Large intestine (tissue), 3 donors: ENCODE results near the gene TRIM47. TPM values are rescaled to one million over a fixed set of nuclear protein-coding genes. Genes with fewer than 3 reads are reported as not detected.

Source experiments
- DNase-seq, 2 donors: peaks; one replicate each; pipeline versions ENCODE4 v3.0.0 to v3.0.0-alpha.2; 2013
- H3K27ac ChIP-seq: one replicate; pipeline ENCODE4 v1.5.1; 2013; ENCODE audit warnings: low read length
- H3K27me3 ChIP-seq: 2 replicates; pipeline ENCODE4 v1.6.1; 2013; ENCODE audit warnings: low read length; ENCODE audit not compliant: control insufficient read depth, insufficient read depth
- H3K36me3 ChIP-seq: 2 replicates; pipeline ENCODE4 v1.6.1; 2013; ENCODE audit warnings: low read length; ENCODE audit not compliant: control insufficient read depth, insufficient read depth
- H3K4me1 ChIP-seq: one replicate; pipeline ENCODE4 v1.6.1; 2013; ENCODE audit warnings: low read length; ENCODE audit not compliant: control insufficient read depth, insufficient read depth
- H3K4me3 ChIP-seq: one replicate; pipeline ENCODE4 v1.5.1; 2013; ENCODE audit warnings: low read length
- H3K9me3 ChIP-seq: one replicate; pipeline ENCODE4 v1.6.1; 2013; ENCODE audit warnings: mild to moderate bottlenecking, low read depth, low read length, moderate library complexity; ENCODE audit not compliant: control insufficient read depth
- WGBS: methylation state at CpG from one replicate; pipeline ENCODE4 v1.1.5; 2013; ENCODE audit warnings: low lambda C conversion rate; ENCODE audit not compliant: insufficient coverage; 5-methylcytosine and 5-hydroxymethylcytosine counted together
- polyA plus RNA-seq: library from polyadenylated mRNA; unstranded; fragments of 120-200 nt; gene quantifications from one replicate; pipeline ENCODE4 v1.2.1, GENCODE V29; 2013

TRIM47 gene
- polyA plus RNA-seq, 1 donor: 9.8 TPM

DNA sequence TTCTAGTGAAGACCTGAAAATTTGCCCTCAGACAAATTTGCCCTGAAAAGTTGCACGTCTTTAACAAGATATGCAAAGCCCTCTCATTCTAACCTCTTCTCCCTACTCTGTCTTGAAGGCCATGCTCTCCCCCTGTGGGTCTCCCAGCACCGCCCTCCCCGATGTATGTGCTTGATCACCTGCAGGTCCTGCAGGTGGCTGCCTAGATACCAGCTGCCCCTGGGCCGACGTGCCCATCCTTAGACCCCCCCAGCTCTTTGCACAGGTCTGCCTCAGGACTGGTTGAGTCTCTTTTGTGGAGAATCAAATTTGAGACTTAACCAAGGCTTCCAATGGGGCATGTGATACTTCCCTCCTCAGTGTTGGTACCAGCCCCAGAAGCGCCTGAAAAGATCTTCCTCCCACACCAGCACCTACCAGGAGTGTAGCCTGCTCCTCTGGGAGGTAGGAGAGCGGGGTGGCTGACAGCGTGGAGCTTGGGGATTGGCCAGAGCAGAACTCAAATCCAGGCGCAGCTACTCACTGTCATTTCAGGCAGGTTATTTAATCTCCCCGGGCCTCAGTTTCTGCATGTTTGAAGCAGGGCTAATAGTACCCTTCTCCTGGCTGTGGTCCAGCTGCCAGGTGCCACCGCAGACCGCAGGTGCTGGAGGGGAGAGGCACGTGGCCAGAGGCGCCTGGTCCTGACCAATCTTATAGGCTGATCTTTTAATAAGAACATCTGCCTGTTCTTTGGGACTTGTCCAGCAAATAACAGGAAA lies 30.9 kb upstream of the TRIM47 start:
- Histone ChIP-seq H3K9me3 (peaks cover 5% of the 10 kb centered on the region), H3K4me3 (no peak overlapping the region), H3K36me3 (peaks cover 40% of the 10 kb centered on the region), H3K27me3 (no peaks in the 10 kb centered on the region), H3K4me1 (no peaks in the 10 kb centered on the region), H3K27ac (no peak overlapping the region)
- 83% methylated on average over 2 of the region's 14 CpGs for WGBS
- no peak for DNase-seq

DNA sequence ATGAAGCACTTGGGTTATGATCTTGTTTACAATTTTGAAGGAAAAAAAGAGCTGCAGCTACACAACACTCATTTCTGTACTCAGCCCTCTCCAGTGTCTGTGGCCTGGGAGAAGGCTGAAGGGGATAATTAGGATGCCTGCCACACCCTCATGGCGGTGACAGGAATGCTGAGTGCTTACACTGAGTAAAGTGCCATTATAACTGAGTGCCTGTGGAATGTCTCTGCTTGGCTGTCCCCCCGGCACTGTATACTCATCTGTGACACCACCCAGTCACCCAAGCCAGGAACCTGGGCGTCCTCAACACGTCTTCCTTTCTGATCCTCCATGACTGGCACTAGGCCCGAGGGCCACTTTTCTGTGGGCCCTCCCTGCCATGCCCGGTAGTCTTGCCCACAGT lies 29.8 kb upstream of the TRIM47 start:
- Histone ChIP-seq H3K9me3 (no peaks in the 10 kb centered on the region), H3K27ac (no peak overlapping the region), H3K27me3 (no peaks in the 10 kb centered on the region), H3K4me3 (no peak overlapping the region), H3K4me1 (no peaks in the 10 kb centered on the region), H3K36me3 (peaks cover 31% of the 10 kb centered on the region)
- 20% methylated on average over 1 of the region's 6 CpGs for WGBS
- no peak for DNase-seq

- Histone ChIP-seq H3K27me3 (no peaks in the 10 kb centered on the region), H3K9me3 (no peaks in the 10 kb centered on the region), H3K4me1 (no peaks in the 10 kb centered on the region), H3K4me3 (no peak overlapping the region), H3K36me3 (peaks cover 32% of the 10 kb centered on the region), H3K27ac (no peak overlapping the region)
- WGBS: no CpG with 5 or more reads among the region's 10 CpGs
- peak in 1 of 2 donors; percentile 39 for DNase-seq
These were observed 27.9 kb upstream of the TRIM47 start for GRCh38 chr17:75906143-75906884.

- Histone ChIP-seq H3K4me3 (peak within 1 kb of the TSS; percentile 96), H3K9me3 (no peaks in the 10 kb centered on the region), H3K4me1 (no peaks in the 10 kb centered on the region), H3K27ac (peak within 1 kb of the TSS; percentile 82), H3K36me3 (peaks cover 33% of the 10 kb centered on the region), H3K27me3 (no peaks in the 10 kb centered on the region)
- no CpG with 5 or more reads among the region's 69 CpGs for WGBS
- DNase-seq: peak; percentile 97 to 98
These were observed 26.6 kb upstream of the TRIM47 start, which contains the start of gene MRPL38 for GRCh38 chr17:75904749-75905521. Gene MRPL38 (minus strand): TSS chr17:75904884. CDS start chr17:75904875, 9 bp downstream.

GRCh38 chr17:75902406-75902805 lies 24.0 kb upstream of the TRIM47 start:
- DNase-seq: no peak
- Histone ChIP-seq H3K36me3 (peaks cover 46% of the 10 kb centered on the region), H3K27me3 (no peaks in the 10 kb centered on the region), H3K9me3 (no peaks in the 10 kb centered on the region), H3K4me3 (no peak overlapping the region), H3K27ac (no peak overlapping the region), H3K4me1 (no peaks in the 10 kb centered on the region)
- no CpG with 5 or more reads among the region's 6 CpGs for WGBS

GRCh38 chr17:75901727-75902126 lies 23.3 kb upstream of the TRIM47 start:
- Histone ChIP-seq H3K36me3 (peaks cover 46% of the 10 kb centered on the region), H3K27ac (no peak overlapping the region), H3K4me1 (peaks cover 5% of the 10 kb centered on the region), H3K4me3 (no peak overlapping the region), H3K9me3 (no peaks in the 10 kb centered on the region), H3K27me3 (no peaks in the 10 kb centered on the region)
- no peak for DNase-seq
- no CpG with 5 or more reads among the region's 18 CpGs for WGBS

DNA sequence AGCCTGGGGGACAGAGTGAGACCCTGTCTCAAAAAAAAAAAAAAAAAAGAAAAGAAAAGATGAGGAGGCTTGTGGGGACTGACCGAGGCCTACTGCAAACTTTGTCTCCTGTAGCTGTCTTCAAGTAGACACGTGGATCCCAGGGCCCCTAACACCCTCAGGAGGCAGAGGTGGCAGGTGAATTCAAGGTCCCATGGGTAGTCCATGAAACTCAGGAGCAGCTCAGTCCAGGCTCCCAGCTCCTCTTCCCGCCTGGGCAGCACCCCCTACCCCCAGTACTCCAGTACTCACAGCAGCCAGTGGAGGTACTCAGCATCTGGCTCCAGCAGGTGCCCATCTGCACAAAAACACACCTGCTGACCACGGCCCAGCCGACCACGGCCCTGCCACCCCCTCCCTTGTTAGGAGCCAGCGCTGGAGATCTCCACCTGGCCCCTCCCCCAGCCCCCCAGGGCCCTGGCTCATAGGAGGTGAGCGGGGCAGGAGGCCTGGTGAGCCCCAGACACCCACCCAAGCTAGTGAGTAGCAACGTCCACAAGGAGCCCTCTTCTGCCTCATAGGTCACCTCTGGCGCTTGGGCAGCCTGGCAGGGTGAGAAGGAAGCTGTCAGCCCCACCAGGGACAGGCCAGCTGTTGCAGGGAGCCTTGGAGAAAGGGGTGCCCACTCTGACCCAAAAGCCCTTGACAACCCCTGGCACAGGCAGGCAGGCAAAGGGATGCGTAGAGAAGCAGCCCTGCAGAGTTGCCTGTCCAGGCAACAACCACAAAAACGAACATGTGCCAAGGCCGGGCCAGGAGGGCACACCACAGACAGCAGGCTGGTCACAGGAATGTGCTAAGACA lies 22.5 kb upstream of the TRIM47 start:
- Histone ChIP-seq H3K4me3 (no peak overlapping the region), H3K4me1 (peaks cover 5% of the 10 kb centered on the region), H3K9me3 (no peaks in the 10 kb centered on the region), H3K27ac (no peak overlapping the region), H3K27me3 (no peaks in the 10 kb centered on the region), H3K36me3 (peaks cover 46% of the 10 kb centered on the region)
- no peak for DNase-seq
- WGBS: no CpG with 5 or more reads among the region's 13 CpGs

DNA sequence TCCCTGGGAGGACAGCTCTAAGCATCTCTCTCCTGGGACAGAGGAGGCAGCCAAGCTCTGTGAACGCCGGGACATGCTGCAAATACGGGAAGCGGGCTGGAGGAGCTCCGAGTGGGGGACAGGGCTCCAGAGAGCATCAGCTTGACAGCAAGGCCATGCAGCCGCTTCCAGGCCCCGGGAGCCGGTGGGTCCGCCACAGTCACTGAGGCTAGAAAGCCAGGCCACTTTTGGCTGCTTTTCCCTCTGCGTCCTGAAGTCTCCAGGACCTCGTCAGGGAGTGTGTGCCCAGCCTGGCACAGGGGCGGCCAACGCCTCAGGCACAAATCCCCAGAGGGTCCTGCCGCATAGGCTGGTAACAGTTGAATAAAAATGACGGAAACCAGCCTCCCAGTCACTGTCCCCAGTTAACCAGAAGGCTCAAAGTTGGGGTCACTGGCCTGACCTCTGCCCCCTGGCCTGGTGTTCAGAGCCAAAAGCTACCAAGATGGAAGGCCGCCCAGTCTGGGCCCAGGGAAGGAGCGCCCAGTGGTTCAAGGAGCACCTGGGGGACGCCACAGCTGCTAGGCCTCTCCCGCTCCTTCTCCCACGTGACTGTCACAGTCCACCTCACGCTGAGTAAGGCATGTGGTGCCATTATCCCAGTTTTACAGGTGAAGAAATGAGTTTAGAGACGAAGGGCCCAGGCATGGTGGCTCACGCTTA lies 21.5 kb upstream of the TRIM47 start:
- Histone ChIP-seq H3K4me1 (peaks cover 14% of the 10 kb centered on the region), H3K36me3 (peaks cover 46% of the 10 kb centered on the region), H3K4me3 (no peak overlapping the region), H3K27ac (no peak overlapping the region), H3K27me3 (no peaks in the 10 kb centered on the region), H3K9me3 (no peaks in the 10 kb centered on the region)
- DNase-seq: no peak
- no CpG with 5 or more reads among the region's 23 CpGs for WGBS

- peaks cover 46% of the 10 kb centered on the region for H3K36me3 ChIP-seq
- no peak overlapping the region for H3K27ac ChIP-seq
- WGBS: no CpG with 5 or more reads among the region's 13 CpGs
- peaks cover 16% of the 10 kb centered on the region for H3K4me1 ChIP-seq
- H3K27me3 ChIP-seq: no peaks in the 10 kb centered on the region
- DNase-seq: no peak
- H3K9me3 ChIP-seq: no peaks in the 10 kb centered on the region
- H3K4me3 ChIP-seq: no peak overlapping the region
These were observed 21.0 kb upstream of the TRIM47 start for GRCh38 chr17:75899353-75899752.
